HG02623 (cell line): ENCODE measurements around the gene MYLIP.

Experiments used
- ATAC-seq: cut with Tn5 transposase; IDR thresholded peaks from one replicate; pipeline ENCODE4 v1.9.1; 2021; ENCODE audit warnings: moderate library complexity; ENCODE audit not compliant: unreplicated experiment

Gene MYLIP

DNA sequence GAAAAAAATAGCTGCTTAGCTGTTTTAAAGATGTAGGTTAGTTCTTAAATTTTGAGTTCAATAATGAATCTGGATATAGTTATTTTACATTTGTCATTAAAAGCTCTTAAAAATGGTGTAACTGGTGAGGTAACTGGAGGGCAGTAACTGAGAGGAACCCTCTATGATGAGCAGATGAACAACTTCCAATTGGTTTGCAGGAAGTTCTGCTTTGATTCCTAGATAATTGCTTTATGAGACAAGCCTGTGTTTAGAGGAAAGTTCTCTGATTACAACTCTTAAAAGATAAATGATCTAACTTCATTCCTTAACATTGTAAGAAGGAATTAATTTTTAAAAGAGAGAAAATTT, 8.5 kb downstream of the MYLIP start:
- ATAC-seq, result no peak

DNA sequence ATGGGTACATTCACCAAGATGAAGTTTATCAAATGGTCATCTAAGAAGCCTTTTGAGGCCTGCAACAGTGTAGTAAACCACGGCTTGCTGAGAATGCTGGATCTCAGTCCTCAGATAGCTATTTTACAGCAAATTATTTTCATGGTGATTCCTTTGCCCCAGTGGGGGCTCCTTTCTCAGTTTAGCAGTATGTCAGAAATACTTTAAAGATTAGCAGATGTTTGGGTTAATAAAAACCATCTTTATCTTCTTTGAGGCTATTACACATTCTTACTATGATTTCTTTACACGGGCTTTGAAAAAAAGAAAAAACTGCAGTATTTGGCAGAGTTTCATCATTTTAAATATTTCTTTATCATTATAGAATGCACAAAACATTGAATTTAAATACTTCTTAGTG, 10.7 kb downstream of the MYLIP start:
- no peak for ATAC-seq

DNA sequence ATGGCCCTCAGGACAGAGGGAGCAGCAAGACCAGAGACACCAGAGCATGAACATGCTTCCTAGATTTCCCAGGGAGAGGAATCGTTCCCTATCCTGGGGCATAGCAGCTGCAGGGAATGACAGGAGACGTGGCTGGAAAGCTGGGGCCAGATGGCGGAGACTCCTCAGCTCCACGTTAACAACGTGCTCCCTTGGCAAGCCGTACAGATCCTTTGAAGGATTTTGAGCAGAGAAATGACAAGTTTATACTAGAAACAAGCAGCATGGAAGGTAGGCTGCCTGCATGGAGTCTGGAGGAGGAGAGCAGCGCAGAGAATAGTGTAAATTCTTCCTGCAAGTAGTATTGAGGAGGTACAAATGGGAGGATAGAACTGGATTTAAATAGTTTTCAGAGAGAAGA, 11.7 kb downstream of the MYLIP start:
- no peak for ATAC-seq

DNA sequence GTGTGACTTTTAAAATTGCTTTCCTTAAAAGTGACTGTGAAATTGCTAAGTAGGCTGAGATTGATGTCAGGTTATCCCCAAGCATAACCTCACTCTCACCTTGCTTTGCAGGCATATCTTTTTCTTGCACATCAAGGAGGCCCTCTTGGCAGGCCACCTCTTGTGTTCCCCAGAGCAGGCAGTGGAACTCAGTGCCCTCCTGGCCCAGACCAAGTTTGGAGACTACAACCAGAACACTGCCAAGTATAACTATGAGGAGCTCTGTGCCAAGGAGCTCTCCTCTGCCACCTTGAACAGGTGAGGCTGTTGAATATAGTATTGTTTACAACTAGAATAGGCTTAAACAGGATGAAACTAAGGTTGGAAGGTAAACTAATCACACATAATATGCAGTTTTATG, 12.6 kb downstream of the MYLIP start:
- no peak for ATAC-seq

DNA sequence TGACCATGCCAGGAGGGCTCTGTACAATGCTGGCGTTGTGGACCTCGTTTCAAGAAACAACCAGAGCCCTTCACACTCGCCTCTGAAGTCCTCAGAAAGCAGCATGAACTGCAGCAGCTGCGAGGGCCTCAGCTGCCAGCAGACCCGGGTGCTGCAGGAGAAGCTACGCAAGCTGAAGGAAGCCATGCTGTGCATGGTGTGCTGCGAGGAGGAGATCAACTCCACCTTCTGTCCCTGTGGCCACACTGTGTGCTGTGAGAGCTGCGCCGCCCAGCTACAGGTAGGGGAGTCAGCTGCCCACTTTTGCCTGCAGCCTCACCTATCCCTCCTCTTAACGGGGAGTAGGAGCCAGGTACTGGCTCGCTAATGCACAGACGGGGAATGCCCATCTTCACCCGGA, 16.2 kb downstream of the MYLIP start:
- no peak for ATAC-seq

DNA sequence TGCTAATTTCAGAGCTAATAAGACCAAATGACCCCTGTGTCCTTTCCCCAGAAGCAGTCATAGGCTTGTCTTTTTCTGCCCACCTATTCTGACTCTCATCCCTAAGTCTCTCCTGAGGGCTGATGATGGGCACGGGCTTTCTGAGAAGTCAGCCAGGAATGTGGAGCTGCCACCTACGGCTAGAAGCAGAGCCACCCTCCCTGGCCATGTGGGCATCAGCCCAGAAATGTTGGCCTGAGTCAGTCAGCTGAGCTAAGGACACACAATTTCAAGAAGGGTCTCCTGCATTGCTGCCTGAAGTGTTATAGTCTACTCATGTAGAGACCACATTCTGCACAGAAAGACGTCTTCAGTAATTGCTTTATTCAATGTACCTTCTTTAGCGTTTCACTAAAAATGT, 17.1 kb downstream of the MYLIP start:
- ATAC-seq, result no peak

DNA sequence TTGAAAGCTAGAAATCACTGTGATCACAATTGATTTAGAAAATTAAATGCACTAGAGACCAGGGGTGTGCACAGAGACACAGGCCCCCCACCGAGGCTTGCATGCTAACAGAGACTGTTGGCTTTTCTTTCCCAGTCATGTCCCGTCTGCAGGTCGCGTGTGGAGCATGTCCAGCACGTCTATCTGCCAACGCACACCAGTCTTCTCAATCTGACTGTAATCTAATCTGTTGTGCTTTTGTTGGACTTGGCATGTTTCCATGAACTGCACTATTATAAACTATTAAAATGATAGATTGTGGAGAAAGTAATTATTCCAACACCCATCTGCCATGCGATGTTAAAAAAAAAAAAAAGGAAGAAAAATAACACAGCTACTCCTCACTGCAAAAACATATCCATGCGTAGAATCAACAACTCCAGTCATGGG, 17.7 kb downstream of the MYLIP start:
- no peak for ATAC-seq

DNA sequence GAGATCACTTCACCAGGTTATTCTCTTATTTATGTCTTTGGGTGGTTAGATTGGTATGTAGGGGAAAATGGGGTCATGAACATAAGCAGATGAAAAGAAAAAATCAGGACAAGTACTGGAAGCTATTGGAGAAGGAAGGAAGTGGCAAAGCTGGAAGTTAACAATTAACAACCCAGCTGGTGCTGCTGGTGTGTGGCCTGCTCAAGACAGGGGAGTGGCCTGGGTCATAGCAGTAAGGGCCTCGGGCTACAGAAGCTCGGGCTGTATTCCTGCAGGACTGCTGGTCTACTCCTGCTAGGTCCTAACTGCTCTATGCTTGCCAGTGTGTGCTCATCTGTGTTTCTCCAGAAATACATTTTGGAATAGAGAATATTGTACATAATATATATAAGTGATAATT, 19.6 kb downstream of the MYLIP start:
- ATAC-seq, result no peak

DNA sequence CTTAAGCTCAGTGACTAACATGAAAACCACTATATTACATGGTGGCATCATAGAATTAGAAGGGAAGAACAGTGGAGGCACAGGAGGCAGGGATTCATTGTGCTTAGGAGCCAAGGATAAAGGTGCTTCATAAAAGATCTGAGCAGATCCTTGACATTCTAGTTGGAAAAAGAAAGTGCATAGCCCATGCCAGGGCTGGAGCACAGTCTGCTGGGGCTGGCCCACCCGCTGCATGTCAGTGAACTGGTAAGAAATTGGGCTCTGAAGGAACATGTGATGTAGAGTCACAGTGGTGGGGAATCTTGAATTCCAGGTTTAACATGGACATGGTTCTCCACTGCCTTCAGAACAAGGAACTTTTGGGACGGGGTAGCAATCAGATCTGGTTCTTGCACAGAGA, 20.4 kb downstream of the MYLIP start:
- no peak for ATAC-seq

DNA sequence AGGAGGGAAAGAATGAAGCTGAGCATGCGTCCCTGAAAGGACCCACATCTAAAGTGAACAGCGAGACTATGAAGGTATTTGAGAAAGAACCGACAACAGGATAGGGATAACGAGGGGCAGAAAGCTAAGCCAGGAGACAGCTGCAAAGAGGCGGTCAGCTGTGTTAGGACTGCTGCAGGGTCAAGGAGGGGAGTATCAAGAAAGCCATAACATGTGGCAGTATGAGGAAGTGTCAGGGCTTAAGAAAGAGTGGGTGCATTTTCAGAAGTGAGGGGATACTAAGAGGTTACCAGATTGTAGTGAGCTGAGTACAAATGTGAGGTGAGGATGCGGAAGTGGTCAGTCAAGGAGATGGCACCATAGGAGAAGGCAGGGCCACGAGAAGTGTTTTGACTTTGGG, 21.2 kb downstream of the MYLIP start:
- ATAC-seq, result no peak

DNA sequence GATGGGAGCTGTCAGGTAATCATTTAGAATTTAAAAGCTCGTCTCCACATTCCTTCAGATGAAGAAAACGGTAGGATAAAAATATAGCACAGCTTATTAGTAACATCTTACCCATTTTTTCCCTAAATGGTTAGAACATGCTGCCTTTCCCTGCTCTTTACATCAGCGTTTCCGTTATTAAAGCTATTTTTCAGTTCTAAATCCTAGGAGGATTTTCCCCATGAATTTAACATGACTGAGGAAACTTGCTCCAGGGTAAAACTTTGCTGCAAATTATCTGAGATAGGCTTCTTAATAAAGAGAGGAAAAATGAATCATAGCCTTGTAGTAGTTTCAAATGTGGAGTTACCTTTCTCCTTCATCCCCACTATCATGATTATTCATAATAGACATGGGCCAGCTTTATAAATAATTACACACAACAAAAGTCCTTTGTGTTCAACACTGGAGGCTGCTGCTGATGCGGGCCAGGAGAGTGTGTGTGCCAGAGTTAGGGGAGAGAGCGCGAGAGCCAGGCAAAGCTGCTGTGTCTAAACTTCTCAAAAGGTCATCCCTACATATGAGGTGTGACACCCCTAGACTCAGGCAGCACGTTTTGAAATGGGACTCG, 24.4 kb downstream of the MYLIP start:
- ATAC-seq, result no peak

DNA sequence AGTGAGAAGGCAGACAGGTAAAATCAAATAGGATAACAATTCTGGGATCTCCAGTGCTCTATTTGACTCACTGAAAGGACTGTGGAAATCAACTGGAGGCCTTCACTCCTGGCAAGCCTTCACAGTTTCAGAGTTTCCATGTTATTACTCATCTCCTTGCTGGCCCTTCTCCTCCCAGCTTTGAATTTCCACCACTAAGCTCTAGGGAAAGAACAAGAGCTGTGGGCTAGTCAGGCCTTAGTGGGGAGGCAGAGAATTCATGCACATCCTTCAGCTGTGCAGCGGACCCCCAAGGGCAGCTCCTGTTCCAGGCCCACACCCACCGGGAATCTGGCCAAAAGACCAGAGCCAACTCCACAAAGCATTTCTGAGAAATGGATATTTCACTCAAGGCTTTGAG, 26.0 kb downstream of the MYLIP start:
- ATAC-seq, result no peak

DNA sequence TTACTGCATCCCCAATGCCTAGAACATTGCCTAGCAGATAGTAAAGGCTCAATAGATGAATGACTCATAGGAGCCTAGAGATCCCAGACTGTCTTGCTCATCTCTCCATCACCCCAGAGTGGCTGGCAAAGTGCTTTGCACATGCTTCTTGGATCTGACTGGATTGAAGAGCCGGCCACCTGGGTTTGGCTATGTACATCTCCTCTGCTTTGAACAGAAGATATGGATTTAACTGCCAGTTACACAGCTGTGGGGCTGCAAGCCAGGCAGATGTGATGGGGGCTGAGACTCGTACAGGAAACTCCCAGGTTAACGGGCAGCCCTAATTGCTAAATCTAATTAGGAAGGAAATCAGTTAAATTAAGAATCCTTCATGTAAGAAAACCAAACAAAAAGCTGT, 28.6 kb downstream of the MYLIP start:
- no peak for ATAC-seq

DNA sequence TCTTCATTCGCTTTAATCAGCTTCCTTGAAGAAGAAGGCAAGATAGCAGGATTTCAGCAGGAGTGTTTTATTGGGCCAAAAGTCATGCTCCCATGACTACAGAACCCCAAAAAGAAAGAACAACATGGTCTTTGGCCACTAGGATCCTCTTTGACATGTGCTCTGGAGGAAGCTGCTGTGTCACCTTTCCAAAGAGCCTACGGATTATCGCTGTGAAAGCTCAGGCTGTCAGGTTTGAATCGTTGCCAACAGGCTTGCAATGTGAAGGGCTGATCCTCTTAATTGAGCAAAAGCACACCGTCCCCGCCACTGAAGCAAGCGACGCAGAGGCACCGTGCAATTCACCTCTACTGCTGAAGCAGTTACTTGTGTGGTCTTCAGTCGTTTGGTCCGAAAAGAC, 29.0 kb downstream of the MYLIP start:
- no peak for ATAC-seq

DNA sequence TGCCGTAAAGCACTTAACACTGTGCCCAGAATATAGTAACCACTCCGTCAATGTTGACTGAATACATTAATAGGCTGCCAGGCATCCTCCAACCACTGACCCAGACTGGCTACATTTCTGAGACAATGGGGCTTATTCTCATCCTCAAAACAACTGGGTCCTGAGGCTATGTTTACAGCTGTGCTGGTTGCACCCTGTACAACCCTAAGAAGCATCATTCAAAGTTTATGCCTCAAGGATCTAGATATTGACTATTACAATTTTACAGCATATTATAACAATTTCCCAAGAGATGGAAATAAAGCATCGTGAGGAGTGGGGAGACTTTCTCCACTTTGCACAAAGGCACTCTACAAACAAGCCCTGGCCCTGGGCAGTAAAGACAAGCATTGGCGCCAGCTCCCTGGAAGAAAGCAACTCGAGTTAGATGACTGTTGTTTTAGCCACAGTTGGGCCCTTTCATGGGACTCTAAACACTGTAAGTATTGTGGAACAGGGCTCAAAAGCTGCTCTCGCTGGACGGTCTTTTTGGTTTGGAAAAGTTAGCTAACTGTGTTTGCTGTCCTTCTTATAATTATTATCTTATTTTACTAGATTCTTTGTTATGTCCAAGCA, 30.2 kb downstream of the MYLIP start:
- ATAC-seq, result no peak

DNA sequence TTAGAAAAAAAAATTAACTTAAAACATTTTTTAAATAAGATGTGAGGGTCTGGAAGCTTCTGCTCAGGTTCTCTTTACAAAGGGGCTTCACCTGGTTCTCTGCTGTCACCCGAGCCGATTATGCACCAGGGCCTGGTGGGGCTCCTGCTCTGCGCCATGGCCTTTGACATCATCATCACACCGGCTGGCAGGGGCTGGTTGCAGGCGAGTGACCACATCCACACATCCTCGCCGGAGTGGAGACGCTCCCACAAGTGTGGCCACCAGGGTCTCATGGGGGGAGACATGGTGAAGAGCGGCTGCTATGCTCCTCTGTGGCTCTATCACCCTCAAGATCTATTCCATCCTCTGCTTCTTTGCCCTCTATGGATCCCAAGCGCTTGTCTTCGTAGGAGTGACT, 31.9 kb downstream of the MYLIP start:
- ATAC-seq, result no peak

DNA sequence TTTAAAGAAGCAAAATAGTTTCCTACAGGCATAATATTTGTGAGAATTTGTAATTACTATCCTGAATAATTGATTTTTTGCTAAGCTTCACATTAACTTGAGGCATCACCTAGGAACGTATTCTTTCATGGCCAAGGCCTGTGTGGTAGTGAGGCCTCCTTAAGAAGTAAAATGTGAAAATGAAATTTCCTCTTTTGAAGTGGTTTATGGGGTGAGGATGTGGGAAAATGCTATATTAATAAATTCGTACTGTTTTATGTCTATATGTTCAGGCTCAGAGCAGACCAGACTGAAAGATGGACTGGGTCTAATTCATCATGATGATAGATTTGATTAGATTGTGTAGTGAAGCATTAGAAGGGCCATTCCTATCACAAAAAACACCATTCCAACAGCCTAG, 33.1 kb downstream of the MYLIP start:
- ATAC-seq, result no peak

DNA sequence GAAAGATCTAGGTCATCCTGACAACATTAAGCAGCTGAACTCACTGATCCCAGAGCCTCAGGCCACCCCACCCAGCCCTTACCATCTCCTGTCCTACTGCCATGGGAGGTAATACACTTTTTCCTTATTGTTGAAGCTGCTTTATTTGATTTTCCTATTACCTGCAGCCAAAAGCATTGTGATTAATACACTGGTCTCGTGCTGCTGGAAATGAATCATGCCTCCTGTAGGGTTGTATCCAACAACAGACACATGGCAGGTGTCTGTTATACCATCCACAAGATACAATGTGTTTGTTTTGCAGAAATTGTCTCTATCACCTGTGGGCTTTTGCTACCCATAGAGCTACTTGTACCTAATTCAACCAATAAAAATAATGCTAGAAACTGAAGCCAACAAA, 34.2 kb downstream of the MYLIP start:
- no peak for ATAC-seq

DNA sequence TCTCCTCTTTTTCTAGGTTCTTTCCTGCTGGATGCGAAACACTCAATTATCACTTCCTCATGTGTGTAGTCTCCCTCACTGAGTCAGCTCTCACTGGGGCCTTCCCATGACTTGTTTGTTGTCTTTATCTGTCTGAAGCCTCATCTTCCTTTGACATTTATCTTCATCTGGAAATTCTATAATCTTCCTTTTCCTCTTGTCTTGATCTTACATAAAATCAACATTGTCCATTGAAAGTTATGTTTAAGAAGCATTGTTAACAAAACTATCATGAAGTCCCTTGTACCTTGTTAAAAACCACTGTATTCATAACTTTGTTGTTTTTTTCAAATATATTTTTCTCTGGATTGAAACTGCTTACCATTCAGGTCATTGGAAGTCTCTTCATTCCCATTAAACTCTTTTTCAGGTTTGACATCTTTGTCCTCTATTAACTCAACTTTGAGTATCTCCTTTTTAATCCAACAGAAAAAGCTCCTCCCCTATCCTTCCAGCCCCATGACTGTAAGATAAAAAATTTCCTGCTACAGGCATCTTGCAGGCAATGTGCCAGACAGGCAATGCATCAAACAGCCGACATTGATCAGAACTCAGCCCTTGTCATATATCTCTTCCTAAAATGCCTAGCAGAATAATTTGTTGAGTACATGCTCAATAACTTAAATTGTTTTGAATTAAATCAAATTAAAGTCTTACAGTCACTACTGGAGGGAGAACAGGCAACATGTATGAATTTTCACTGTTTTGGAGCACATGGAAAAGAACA, 34.8 kb downstream of the MYLIP start:
- no peak for ATAC-seq

DNA sequence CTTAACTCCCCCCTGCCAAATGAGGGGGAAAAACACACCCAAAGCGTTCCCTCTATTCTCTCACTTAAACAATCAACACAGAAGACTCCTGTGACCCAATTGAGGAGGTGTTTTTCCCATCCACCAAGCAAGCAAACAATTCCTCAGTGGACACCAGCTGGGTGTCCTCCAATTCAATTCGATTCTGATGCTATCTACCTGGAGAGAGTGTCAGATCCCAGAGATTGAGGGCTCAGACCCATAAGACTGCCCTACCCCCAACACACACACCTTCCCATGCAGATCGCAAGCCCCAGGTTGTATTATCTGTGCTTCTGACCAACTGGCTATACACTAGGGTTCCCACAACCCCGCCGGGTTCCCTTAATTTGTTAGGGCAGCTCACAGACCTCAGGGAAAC, 36.8 kb downstream of the MYLIP start:
- no peak for ATAC-seq

DNA sequence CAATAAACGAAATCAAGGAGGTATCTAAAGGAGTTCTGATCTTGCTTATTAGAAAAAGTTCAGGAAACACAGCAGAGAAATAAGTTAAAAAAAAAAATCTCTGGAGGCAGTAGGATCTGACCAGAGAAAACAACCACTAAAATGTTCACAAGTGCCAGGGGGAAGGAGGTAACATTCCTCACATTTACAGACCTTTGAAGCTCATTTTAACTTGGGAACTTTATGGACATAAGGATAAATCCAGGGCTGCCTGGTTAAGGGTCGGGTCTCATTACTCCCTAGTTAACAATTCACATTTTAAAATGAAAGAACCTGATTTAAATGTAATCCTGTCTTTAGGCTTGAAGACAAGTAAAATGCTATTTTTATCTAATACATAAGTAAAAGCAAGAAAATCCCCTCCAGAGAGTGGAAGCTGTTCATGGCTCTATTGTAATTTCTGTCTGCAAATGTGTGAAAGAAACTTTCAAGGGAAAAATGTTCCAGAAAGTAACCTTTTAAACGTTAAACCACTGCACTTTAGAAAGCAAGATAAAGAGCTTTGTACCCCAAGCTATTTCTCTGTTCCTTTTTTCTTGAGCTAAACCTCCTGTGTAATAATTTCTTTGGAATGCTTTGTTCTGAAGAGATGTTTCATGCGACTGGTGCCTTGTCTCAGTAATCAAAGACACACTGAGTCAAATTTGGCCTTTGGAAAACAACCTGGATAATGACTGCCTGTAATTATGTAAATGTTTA, 38.2 kb downstream of the MYLIP start:
- ATAC-seq, result no peak

DNA sequence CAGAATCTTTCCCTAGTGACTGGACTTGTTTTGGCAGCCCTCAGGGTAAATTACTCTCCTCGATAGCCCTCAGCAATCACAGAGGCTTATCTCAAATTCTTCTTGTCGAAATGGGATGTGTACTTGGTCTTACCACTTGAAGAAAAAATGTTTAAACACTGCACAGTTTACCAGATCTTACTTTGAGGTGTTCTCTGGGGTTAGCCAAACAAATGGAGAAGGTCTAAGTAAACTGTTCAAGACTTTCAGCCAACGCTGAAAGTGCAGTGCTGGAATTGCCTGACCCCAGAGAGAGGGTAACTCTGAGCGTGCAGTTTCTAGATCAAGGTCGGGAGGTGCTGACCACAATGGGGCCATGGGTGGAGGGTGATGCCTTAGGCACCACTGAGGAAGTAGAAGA, 39.2 kb downstream of the MYLIP start:
- ATAC-seq, result no peak
